ENCODE results near the gene SMAD7. TPM values are rescaled to one million over a fixed set of nuclear protein-coding genes. Genes with fewer than 3 reads are reported as not detected.
A peak's percentile ranks its signal among the peaks of the same experiment; 100 is the strongest.

The SMAD7 gene
- total RNA-seq, 4 donors from 2014 or later, result 22.5 to 54.9 (median 40.0) TPM

GRCh38 chr18:48949606-48950535 lies 894 bp downstream of the SMAD7 start:
- Histone ChIP-seq H3K27me3 (no peaks in the 10 kb centered on the region), H3K27ac (replicated peaks in 1 of 4) (peak overlapping the region; percentile 90 to 99 (median 98)), H3K4me1 (peaks cover 29 to 54% (median 49%) of the 10 kb centered on the region in 4 donors), H3K9me3 (no peaks in the 10 kb centered on the region), H3K4me3 (peak overlapping the region; percentile 83 to 97 (median 95)), H3K36me3 (no peaks in the 10 kb centered on the region)
- TF ChIP-seq CTCF (IDR thresholded peaks at IDR 0.05) (peak; percentile 17 to 61 (median 20)), EP300 (IDR thresholded peaks at IDR 0.05) (no peak), POLR2A (IDR thresholded peaks at IDR 0.05; ENCODE audit: low read depth) (no peak), POLR2AphosphoS5 (IDR thresholded peaks at IDR 0.05) (peak in 1 of 2 donors; percentile 16)
- intact Hi-C loops (cut with DNase I), result loop anchor here (5.0 to 10.0 kb wide), 5 partner anchors 92 to 405 kb away; no protein-coding TSS in a partner anchor
- no peak for DNase-seq (ENCODE audit: extremely low spot score)
- under 1% methylated on average over 35 of the region's 79 CpGs for WGBS

DNA sequence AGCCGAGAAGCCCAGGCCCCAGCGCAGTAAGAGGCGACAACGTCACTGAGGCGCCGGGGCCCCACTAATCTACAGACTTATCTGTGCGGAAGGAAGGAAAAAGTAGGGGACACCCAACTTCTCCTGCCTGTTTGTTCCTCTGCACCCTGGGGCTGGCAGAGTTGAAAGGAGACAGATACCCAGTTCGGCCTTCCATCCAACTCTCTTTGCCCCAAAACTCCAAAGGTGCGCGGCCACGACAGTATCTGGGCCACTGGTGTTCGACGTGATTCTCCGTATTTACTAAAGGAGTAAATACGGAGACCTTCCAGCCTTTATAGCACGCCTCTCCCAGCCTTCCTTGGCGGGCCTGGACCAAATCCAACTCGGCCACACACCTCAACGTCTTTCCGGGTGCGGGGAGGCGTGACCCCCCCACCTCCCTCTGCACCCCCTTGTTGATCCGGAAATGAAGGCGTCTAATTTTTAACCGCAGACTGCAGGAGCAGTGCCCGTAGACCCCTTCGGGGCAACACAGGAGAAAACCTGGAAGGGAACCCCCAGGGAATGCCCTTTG lies 1.6 kb downstream of the SMAD7 start:
- peaks cover 0 to 5% (median 0%) of the 10 kb centered on the region in 4 donors for H3K36me3 ChIP-seq
- WGBS, result 0% methylated on average over 22 of the region's 27 CpGs
- peak overlapping the region; percentile 90 to 99 (median 98) for H3K27ac ChIP-seq (replicated peaks in 1 of 4)
- H3K27me3 ChIP-seq, result no peaks in the 10 kb centered on the region
- peaks cover 34 to 56% (median 53%) of the 10 kb centered on the region in 4 donors for H3K4me1 ChIP-seq
- TF ChIP-seq CTCF (IDR thresholded peaks at IDR 0.05) (no peak), POLR2AphosphoS5 (IDR thresholded peaks at IDR 0.05) (peak in 1 of 2 donors; percentile 4)
- DNase-seq (ENCODE audit: extremely low spot score), result no peak
- H3K9me3 ChIP-seq, result no peaks in the 10 kb centered on the region
- H3K4me3 ChIP-seq, result peak overlapping the region; percentile 83 to 97 (median 95)
- intact Hi-C loops (cut with DNase I), result loop anchor here (5.0 to 10.0 kb wide), 4 partner anchors 93 to 404 kb away; no protein-coding TSS in a partner anchor

GRCh38 chr18:48948112-48949049 lies 2.4 kb downstream of the SMAD7 start:
- DNase-seq (ENCODE audit: extremely low spot score), result no peak
- peak overlapping the region; percentile 90 to 99 (median 98) for H3K27ac ChIP-seq (replicated peaks in 1 of 4)
- 2% methylated on average over 37 of the region's 52 CpGs for WGBS
- TF ChIP-seq CTCF (IDR thresholded peaks at IDR 0.05) (peak; percentile 7 to 30 (median 21)), POLR2AphosphoS5 (IDR thresholded peaks at IDR 0.05) (peak; percentile 38 to 54), EP300 (IDR thresholded peaks at IDR 0.05) (no peak)
- peak overlapping the region; percentile 83 to 97 (median 95) for H3K4me3 ChIP-seq
- intact Hi-C loops (cut with DNase I), result loop anchor here (5.0 to 10.0 kb wide), 4 partner anchors 94 to 404 kb away; no protein-coding TSS in a partner anchor
- peaks cover 40 to 60% (median 57%) of the 10 kb centered on the region in 4 donors for H3K4me1 ChIP-seq
- H3K36me3 ChIP-seq, result peaks cover 0 to 5% (median 0%) of the 10 kb centered on the region in 4 donors
- H3K27me3 ChIP-seq, result no peaks in the 10 kb centered on the region
- no peaks in the 10 kb centered on the region for H3K9me3 ChIP-seq

- Histone ChIP-seq H3K27me3 (no peaks in the 10 kb centered on the region), H3K4me1 (peaks cover 43 to 61% (median 58%) of the 10 kb centered on the region in 4 donors), H3K27ac (replicated peaks in 1 of 4) (peak overlapping the region; percentile 90 to 99 (median 98)), H3K4me3 (peak overlapping the region; percentile 83 to 97 (median 95)), H3K9me3 (no peaks in the 10 kb centered on the region), H3K36me3 (peaks cover 0 to 6% (median 0%) of the 10 kb centered on the region in 4 donors)
- no peak for TF ChIP-seq EP300 (IDR thresholded peaks at IDR 0.05)
- no peak for TF ChIP-seq POLR2AphosphoS5 (IDR thresholded peaks at IDR 0.05)
- no peak for TF ChIP-seq POLR2A (IDR thresholded peaks at IDR 0.05; ENCODE audit: low read depth)
- no peak for TF ChIP-seq CTCF (IDR thresholded peaks at IDR 0.05)
- DNase-seq (ENCODE audit: extremely low spot score), result no peak
- intact Hi-C loops (cut with DNase I), result loop anchor here (5.0 to 10.0 kb wide), 4 partner anchors 95 to 403 kb away; no protein-coding TSS in a partner anchor
- 10% methylated on average over 3 of the region's 3 CpGs for WGBS
These were observed 3.2 kb downstream of the SMAD7 start for GRCh38 chr18:48947560-48947959.

All from esophagus muscularis mucosa (tissue), 4 donors.